ENCODE measurements around the gene TYW1. TPM values are rescaled to one million over a fixed set of nuclear protein-coding genes. Genes with fewer than 3 reads are reported as not detected.
"Not testable (repeated sequence)": the region's sequence is repeated elsewhere in the genome, so short reads cannot be mapped to it uniquely, and the experiment has no call there.

Gene TYW1
- total RNA-seq, 4 donors from 2014 or later: 19.3 to 75.6 (median 38.6) TPM

GRCh38 chr7:67259363-67259762, 262.7 kb downstream of the TYW1 start:
- 93 to 95% methylated on average over 6 of the region's 6 CpGs for WGBS, 2 donors
- intact Hi-C loops (cut with DNase I): not testable (repeated sequence)

GRCh38 chr7:67260166-67260586, 263.5 kb downstream of the TYW1 start:
- WGBS, 2 donors: 81 to 85% methylated on average over 6 of the region's 6 CpGs
- intact Hi-C loops (cut with DNase I); H3K27ac ChIP-seq; H3K36me3 ChIP-seq; H3K4me3 ChIP-seq (replicated peaks in 1 of 3); H3K27me3 ChIP-seq; H3K4me1 ChIP-seq; H3K9me3 ChIP-seq: not testable (repeated sequence)
- DNase-seq: peak in 1 of 2 donors; percentile 4

More at GRCh38 chr7:67259363-67259762, 262.7 kb downstream of the TYW1 start:
- H3K36me3 ChIP-seq; DNase-seq; H3K27me3 ChIP-seq; H3K9me3 ChIP-seq; H3K27ac ChIP-seq; H3K4me3 ChIP-seq (replicated peaks in 1 of 3); H3K4me1 ChIP-seq: not testable (repeated sequence)

- H3K36me3 ChIP-seq; H3K9me3 ChIP-seq; H3K4me3 ChIP-seq (replicated peaks in 1 of 3); intact Hi-C loops (cut with DNase I); H3K4me1 ChIP-seq; DNase-seq; H3K27me3 ChIP-seq; H3K27ac ChIP-seq: not testable (repeated sequence)
- 100% methylated on average over 2 of the region's 2 CpGs for WGBS, 2 donors
Observed at GRCh38 chr7:67264000-67264399, 267.4 kb downstream of the TYW1 start.

- H3K9me3 ChIP-seq; intact Hi-C loops (cut with DNase I); H3K4me3 ChIP-seq (replicated peaks in 1 of 3); DNase-seq; H3K36me3 ChIP-seq; H3K4me1 ChIP-seq; H3K27ac ChIP-seq; H3K27me3 ChIP-seq: not testable (repeated sequence)
- 69 to 77% methylated on average over 3 of the region's 3 CpGs for WGBS, 2 donors
Observed at GRCh38 chr7:67266070-67266469, 269.4 kb downstream of the TYW1 start.

- 78 to 86% methylated on average over 7 of the region's 7 CpGs for WGBS, 2 donors
- DNase-seq: no peak
- TF ChIP-seq CTCF (IDR thresholded peaks at IDR 0.05) (no peak), POLR2A (IDR thresholded peaks at IDR 0.05) (no peak)
- intact Hi-C loops (cut with DNase I): no loop called here
- Histone ChIP-seq H3K27me3 (no peaks in the 10 kb centered on the region), H3K4me3 (replicated peaks in 1 of 3) (no peak overlapping the region), H3K9me3 (no peaks in the 10 kb centered on the region), H3K27ac (no peak overlapping the region), H3K4me1 (no peaks in the 10 kb centered on the region), H3K36me3 (no peaks in the 10 kb centered on the region)
Observed at GRCh38 chr7:67267914-67268313, 271.3 kb downstream of the TYW1 start.

GRCh38 chr7:67269916-67270315, 273.3 kb downstream of the TYW1 start:
- H3K4me1 ChIP-seq; DNase-seq; H3K27ac ChIP-seq; H3K4me3 ChIP-seq (replicated peaks in 1 of 3); H3K36me3 ChIP-seq; intact Hi-C loops (cut with DNase I); H3K27me3 ChIP-seq; H3K9me3 ChIP-seq: not testable (repeated sequence)
- 93 to 94% methylated on average over 2 of the region's 2 CpGs for WGBS, 2 donors

Small RNA genes lying within 50 kb of the gene (microRNA-seq; reads per million reads assigned to microRNA genes)
- not detected for gene MIR4650-1

Small RNA genes lying within 50 kb of the gene (small RNA-seq; reads per million reads assigned to genes)
- gene AC073089.1 (not detected), gene MIR4650-1 (not detected), gene RN7SL43P (not detected)

Other genes with a start within 250 kb of the TYW1 start
- gene TMEM248, start 75.6 kb upstream of the TYW1 start, total RNA-seq: 100 to 1,000 TPM; 119 to 179 (median 144) TPM
- gene SBDS, start 1.2 kb upstream of the TYW1 start, total RNA-seq: 100 to 1,000 TPM in 2 of 4 donors, 10 to 100 TPM in 2; 91.7 to 157 (median 115) TPM